ENCODE results near the gene PDZD11. TPM values are rescaled to one million over a fixed set of nuclear protein-coding genes. Genes with fewer than 3 reads are reported as not detected.

PDZD11 gene
- total RNA-seq, 1 experiment from 2014 or later: 102 TPM

DNA sequence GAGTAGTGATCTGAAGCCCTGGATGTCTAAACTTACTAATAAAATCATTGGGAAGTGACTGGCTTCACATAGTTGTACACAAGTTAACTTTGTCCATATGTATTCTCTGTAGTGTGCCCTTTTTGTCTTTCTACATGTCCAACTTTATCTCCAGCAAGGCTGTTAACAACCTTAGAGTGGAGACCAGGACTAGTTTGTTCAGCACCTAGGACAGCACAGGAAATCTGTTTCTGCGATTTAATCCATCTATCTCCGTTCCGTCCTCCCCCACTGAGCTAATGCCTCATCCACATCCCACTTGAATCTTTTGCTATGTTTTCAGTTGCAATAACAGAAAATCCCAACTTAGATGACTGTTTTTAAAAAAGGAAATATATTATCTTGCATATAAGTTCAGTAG lies 24.9 kb downstream of the PDZD11 start:
- no peak overlapping the region for H3K27ac ChIP-seq (ENCODE audit: low read length)
- DNase-seq (ENCODE audit: low read depth, low spot score) (no peak), ATAC-seq (no peak)
- no peaks in the 10 kb centered on the region for H3K9me3 ChIP-seq (ENCODE audit: control insufficient read depth, insufficient read depth, low read depth, low read length)
- no TSS peak for BruUV-seq (replicated peaks)
- intact Hi-C loops (cut with micrococcal nuclease; ENCODE audit: unreplicated experiment): loop anchor here (5.0 kb wide), 1 partner anchor 67 kb away; no protein-coding TSS in a partner anchor
- H3K4me3 ChIP-seq (ENCODE audit: low read depth in 2 of 2, low read length in 2 of 2): no peak overlapping the region
- in situ Hi-C loops (cut with HindIII; ENCODE audit: low pct_unique_long_range_greater_than_20kb, low sequenced_read_pairs): no loop called here
- no peaks in the 10 kb centered on the region for H3K4me1 ChIP-seq (ENCODE audit: control insufficient read depth, insufficient read depth, low read length)
- no peaks in the 10 kb centered on the region for H3K36me3 ChIP-seq (ENCODE audit: control insufficient read depth, insufficient read depth, low read length)
- no peak for TF ChIP-seq CTCF (IDR thresholded peaks at IDR 0.05)
- TF ChIP-seq, protein P1, sequence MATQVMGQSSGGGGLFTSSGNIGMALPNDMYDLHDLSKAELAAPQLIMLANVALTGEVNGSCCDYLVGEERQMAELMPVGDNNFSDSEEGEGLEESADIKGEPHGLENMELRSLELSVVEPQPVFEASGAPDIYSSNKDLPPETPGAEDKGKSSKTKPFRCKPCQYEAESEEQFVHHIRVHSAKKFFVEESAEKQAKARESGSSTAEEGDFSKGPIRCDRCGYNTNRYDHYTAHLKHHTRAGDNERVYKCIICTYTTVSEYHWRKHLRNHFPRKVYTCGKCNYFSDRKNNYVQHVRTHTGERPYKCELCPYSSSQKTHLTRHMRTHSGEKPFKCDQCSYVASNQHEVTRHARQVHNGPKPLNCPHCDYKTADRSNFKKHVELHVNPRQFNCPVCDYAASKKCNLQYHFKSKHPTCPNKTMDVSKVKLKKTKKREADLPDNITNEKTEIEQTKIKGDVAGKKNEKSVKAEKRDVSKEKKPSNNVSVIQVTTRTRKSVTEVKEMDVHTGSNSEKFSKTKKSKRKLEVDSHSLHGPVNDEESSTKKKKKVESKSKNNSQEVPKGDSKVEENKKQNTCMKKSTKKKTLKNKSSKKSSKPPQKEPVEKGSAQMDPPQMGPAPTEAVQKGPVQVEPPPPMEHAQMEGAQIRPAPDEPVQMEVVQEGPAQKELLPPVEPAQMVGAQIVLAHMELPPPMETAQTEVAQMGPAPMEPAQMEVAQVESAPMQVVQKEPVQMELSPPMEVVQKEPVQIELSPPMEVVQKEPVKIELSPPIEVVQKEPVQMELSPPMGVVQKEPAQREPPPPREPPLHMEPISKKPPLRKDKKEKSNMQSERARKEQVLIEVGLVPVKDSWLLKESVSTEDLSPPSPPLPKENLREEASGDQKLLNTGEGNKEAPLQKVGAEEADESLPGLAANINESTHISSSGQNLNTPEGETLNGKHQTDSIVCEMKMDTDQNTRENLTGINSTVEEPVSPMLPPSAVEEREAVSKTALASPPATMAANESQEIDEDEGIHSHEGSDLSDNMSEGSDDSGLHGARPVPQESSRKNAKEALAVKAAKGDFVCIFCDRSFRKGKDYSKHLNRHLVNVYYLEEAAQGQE (IDR thresholded peaks at IDR 0.05; ENCODE audit: insufficient read depth in 1 of 2, low read depth in 2 of 2, low read length in 1 of 2): peak; percentile 55 to 73; a peak in 3 of 4 replicates
- no peak for TF ChIP-seq POLR2AphosphoS5 (IDR thresholded peaks at IDR 0.05; ENCODE audit: low read depth, low read length)
- POLR2A ChIA-PET: no interaction called here
- H3K27me3 ChIP-seq (ENCODE audit: control insufficient read depth, insufficient read depth, low read length): peaks cover 2% of the 10 kb centered on the region; the same call in 1 of the 2 replicates
- CTCF ChIA-PET: no interaction called here

DNA sequence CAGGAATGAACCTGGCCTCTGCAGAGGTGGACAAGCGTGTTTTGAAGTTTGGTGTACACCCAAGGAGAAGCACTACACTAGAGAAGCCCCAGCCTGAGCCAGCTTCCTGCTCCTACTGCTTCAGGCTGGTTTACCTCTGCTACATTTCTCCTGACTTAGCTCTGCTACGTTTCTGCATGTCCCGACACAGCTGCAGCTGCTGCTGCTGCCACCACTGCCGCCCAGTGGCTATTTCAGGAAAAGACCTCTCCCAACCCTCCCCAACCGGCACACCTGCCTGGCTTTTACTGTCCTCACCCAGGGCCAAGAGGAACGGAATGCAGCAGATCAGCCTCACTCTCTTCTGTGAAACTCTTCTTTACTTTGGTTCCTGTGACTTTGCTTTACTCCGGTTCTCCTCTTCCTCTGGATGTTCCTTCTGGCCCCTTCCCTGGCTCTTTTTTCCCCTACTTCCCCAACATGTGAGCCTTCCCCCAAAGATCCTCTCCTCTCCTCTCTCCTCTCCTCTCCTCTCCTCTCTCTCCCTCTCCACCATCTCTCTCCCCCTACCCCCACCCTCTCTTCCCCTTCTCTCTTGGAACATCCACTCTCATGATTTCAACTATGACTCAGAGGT lies 26.7 kb downstream of the PDZD11 start:
- H3K36me3 ChIP-seq (ENCODE audit: control insufficient read depth, insufficient read depth, low read length): no peaks in the 10 kb centered on the region
- peaks cover 2% of the 10 kb centered on the region; the same call in 1 of the 2 replicates for H3K27me3 ChIP-seq (ENCODE audit: control insufficient read depth, insufficient read depth, low read length)
- intact Hi-C loops (cut with micrococcal nuclease; ENCODE audit: unreplicated experiment) (loop anchor here (5.0 kb wide), 1 partner anchor 66 kb away; no protein-coding TSS in a partner anchor), in situ Hi-C loops (cut with HindIII; ENCODE audit: low pct_unique_long_range_greater_than_20kb, low sequenced_read_pairs) (no loop called here)
- peak; percentile 93 for ATAC-seq
- no peaks in the 10 kb centered on the region for H3K4me1 ChIP-seq (ENCODE audit: control insufficient read depth, insufficient read depth, low read length)
- H3K4me3 ChIP-seq (ENCODE audit: low read depth in 2 of 2, low read length in 2 of 2): no peak overlapping the region
- peak; percentile 22 for DNase-seq (ENCODE audit: low read depth, low spot score)
- POLR2A ChIA-PET: no interaction called here
- H3K27ac ChIP-seq (ENCODE audit: low read length): no peak overlapping the region
- no peak for TF ChIP-seq SIN3A (IDR thresholded peaks at IDR 0.05; ENCODE audit: borderline replicate concordance, insufficient read depth, low read depth, low read length)
- no peak for TF ChIP-seq TCF7L2 (IDR thresholded peaks at IDR 0.05; ENCODE audit: low read depth, low read length)
- TF ChIP-seq POLR2AphosphoS5 (IDR thresholded peaks at IDR 0.05; ENCODE audit: low read depth, low read length): no peak
- peak; percentile 80 for TF ChIP-seq CTCF (IDR thresholded peaks at IDR 0.05)
- TF ChIP-seq, protein P1 (IDR thresholded peaks at IDR 0.05; ENCODE audit: insufficient read depth in 1 of 2, low read depth in 2 of 2, low read length in 1 of 2): no peak
- CTCF ChIA-PET: no interaction called here
- BruUV-seq (replicated peaks): no TSS peak
- no peaks in the 10 kb centered on the region for H3K9me3 ChIP-seq (ENCODE audit: control insufficient read depth, insufficient read depth, low read depth, low read length)

Measured in Panc1 (cell line).